PFSK-1 (cell line): ENCODE data around the gene TMEM116.

ENCODE experiments used
- FOXP2 ChIP-seq: optimal IDR thresholded peaks from 2 replicates; pipeline ENCODE3; 2011; ENCODE audit warnings: borderline replicate concordance, control low read depth, inconsistent platforms; ENCODE audit not compliant: insufficient read depth; ENCODE audit errors: extremely low read length, extremely low read depth
- POLR2AphosphoS5 ChIP-seq: IDR thresholded peaks from 2 replicates; pipeline ENCODE4 v1.6.1; 2012; ENCODE audit warnings: low read depth, mild to moderate bottlenecking, control low read depth, low read length, moderate library complexity
- REST ChIP-seq, 2 experiments: IDR thresholded peaks; 2 replicates each; pipeline versions ENCODE4 v1.6.1 to v1.8.0; 2011 to 2012; ENCODE audit warnings: low read depth in 2 of 2, low read length in 2 of 2, control low read depth in 1 of 2, inconsistent platforms in 1 of 2, mild to moderate bottlenecking in 1 of 2, moderate library complexity in 1 of 2; ENCODE audit not compliant: insufficient read depth in 1 of 2
- SIN3A ChIP-seq: IDR thresholded peaks from 2 replicates; pipeline ENCODE4 v1.6.1; 2012; ENCODE audit warnings: mild to moderate bottlenecking, low read length, moderate library complexity, borderline replicate concordance; ENCODE audit not compliant: insufficient read depth
- TAF1 ChIP-seq: IDR thresholded peaks from 2 replicates; pipeline ENCODE4 v1.6.1; 2012; ENCODE audit warnings: low read length, control low read depth, borderline replicate concordance; ENCODE audit not compliant: insufficient read depth

Gene TMEM116

GRCh38 chr12:111907740-111908139 lies 105.2 kb downstream of the TMEM116 start:
- TF ChIP-seq TAF1 (no peak), FOXP2 (no peak), SIN3A (no peak), POLR2AphosphoS5 (no peak), REST (IDR thresholded peaks at IDR 0.05; ENCODE audit: insufficient read depth in 1 of 2, low read depth in 2 of 2, low read length in 2 of 2) (no peak)

- TF ChIP-seq POLR2AphosphoS5 = no peak
- TF ChIP-seq TAF1 = no peak
- no peak for TF ChIP-seq FOXP2
- no peak for TF ChIP-seq REST (IDR thresholded peaks at IDR 0.05; ENCODE audit: insufficient read depth in 1 of 2, low read depth in 2 of 2, low read length in 2 of 2)
- TF ChIP-seq SIN3A = no peak
Measured at GRCh38 chr12:111905502-111905901, 107.5 kb downstream of the TMEM116 start.

GRCh38 chr12:111904446-111904975 lies 108.5 kb downstream of the TMEM116 start:
- no peak for TF ChIP-seq POLR2AphosphoS5
- TF ChIP-seq REST (IDR thresholded peaks at IDR 0.05; ENCODE audit: insufficient read depth in 1 of 2, low read depth in 2 of 2, low read length in 2 of 2) = no peak
- TF ChIP-seq SIN3A = no peak
- TF ChIP-seq TAF1 = no peak

- TF ChIP-seq POLR2AphosphoS5 = no peak
- no peak for TF ChIP-seq FOXP2
- no peak for TF ChIP-seq TAF1
- TF ChIP-seq REST (IDR thresholded peaks at IDR 0.05; ENCODE audit: insufficient read depth in 1 of 2, low read depth in 2 of 2, low read length in 2 of 2) = no peak
- no peak for TF ChIP-seq SIN3A
Measured at GRCh38 chr12:111901182-111901581, 111.8 kb downstream of the TMEM116 start.

- no peak for TF ChIP-seq POLR2AphosphoS5
Measured at GRCh38 chr12:111894556-111894955, 118.4 kb downstream of the TMEM116 start.
